Measurements from ENCODE around the gene NIPAL3.

DNA sequence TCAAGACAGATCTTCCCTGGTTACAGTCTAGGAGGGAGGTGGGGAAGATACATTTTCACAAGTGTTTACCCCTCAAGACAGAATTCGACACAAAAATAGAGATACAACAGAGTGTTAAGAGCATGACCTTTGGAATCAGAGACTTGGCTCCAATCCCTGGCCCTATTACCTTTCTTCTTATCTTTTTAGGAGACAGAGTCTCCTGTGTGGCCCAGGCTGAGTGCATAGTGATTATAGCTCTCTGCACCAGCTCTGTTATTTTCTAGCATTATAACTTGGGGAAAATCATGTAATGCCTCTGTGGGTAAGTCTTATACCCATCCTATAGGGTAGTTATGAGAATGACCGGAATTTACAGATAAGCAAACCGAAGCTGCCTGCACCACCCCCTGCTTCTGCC is 9.8 kb downstream of the NIPAL3 start:
- TF ChIP-seq CTCF (IDR thresholded peaks at IDR 0.05; ENCODE audit: low read length) (no peak), EZH2phosphoT487 (IDR thresholded peaks at IDR 0.05; ENCODE audit: low read length) (no peak), EZH2 (optimal IDR thresholded peaks at IDR 0.05; ENCODE audit: low read depth, low read length) (no peak)
